ENCODE measurements around the gene CRCP. TPM values are rescaled to one million over a fixed set of nuclear protein-coding genes. Genes with fewer than 3 reads are reported as not detected.
"Not testable (repeated sequence)": the region's sequence is repeated elsewhere in the genome, so short reads cannot be mapped to it uniquely, and the experiment has no call there.

CRCP gene
- total RNA-seq, 4 donors from 2014 or later, result 20.6 to 48.6 (median 44.1) TPM

GRCh38 chr7:66119245-66119850, 4.7 kb downstream of the CRCP start:
- Histone ChIP-seq H3K36me3 (no peaks in the 10 kb centered on the region), H3K4me3 (no peak overlapping the region), H3K4me1 (peaks cover 21 to 48% (median 25%) of the 10 kb centered on the region in 4 donors), H3K27ac (no peak overlapping the region), H3K9me3 (no peaks in the 10 kb centered on the region), H3K27me3 (no peaks in the 10 kb centered on the region)
- WGBS, 2 donors (ENCODE audit: low coverage in 1 of 2), result 60 to 85% methylated on average over 1 to 4 of the region's 4 CpGs
- in situ Hi-C loops (cut with MboI; ENCODE audit: low pct_ligation_motif_present in 1 of 4, low pct_unique_long_range_greater_than_20kb in 1 of 4, low sequenced_read_pairs in 3 of 4) (no loop called here), intact Hi-C loops (cut with DNase I; ENCODE audit: low total_unique reads) (no loop called here)
- DNase-seq, result no peak
- no peak for TF ChIP-seq EP300 (IDR thresholded peaks at IDR 0.05; ENCODE audit: low read depth)
- no peak for TF ChIP-seq CTCF (IDR thresholded peaks at IDR 0.05)
- TF ChIP-seq POLR2AphosphoS5 (IDR thresholded peaks at IDR 0.05), result no peak
- no peak for TF ChIP-seq POLR2A (IDR thresholded peaks at IDR 0.05)

- TF ChIP-seq CTCF (IDR thresholded peaks at IDR 0.05), result no peak
- TF ChIP-seq POLR2A (IDR thresholded peaks at IDR 0.05), result no peak
- no peak for TF ChIP-seq EP300 (IDR thresholded peaks at IDR 0.05; ENCODE audit: low read depth)
- no peak for TF ChIP-seq POLR2AphosphoS5 (IDR thresholded peaks at IDR 0.05)
- in situ Hi-C loops (cut with MboI; ENCODE audit: low pct_ligation_motif_present in 1 of 4, low pct_unique_long_range_greater_than_20kb in 1 of 4, low sequenced_read_pairs in 3 of 4) (no loop called here), intact Hi-C loops (cut with DNase I; ENCODE audit: low total_unique reads) (no loop called here)
- H3K36me3 ChIP-seq, result no peaks in the 10 kb centered on the region
- DNase-seq, result no peak
- H3K4me1 ChIP-seq, result peaks cover 6 to 31% (median 16%) of the 10 kb centered on the region in 4 donors
- no peak overlapping the region for H3K27ac ChIP-seq
- no peak overlapping the region for H3K4me3 ChIP-seq
- H3K27me3 ChIP-seq, result no peaks in the 10 kb centered on the region
- WGBS, 2 donors (ENCODE audit: low coverage in 1 of 2), result 83 to 95% methylated on average over 1 to 9 of the region's 9 CpGs
- H3K9me3 ChIP-seq, result no peaks in the 10 kb centered on the region
Measured at GRCh38 chr7:66123175-66123528, 8.5 kb downstream of the CRCP start.

GRCh38 chr7:66124569-66124861, 9.9 kb downstream of the CRCP start:
- H3K36me3 ChIP-seq; intact Hi-C loops (cut with DNase I; ENCODE audit: low total_unique reads); in situ Hi-C loops (cut with MboI; ENCODE audit: low pct_ligation_motif_present in 1 of 4, low pct_unique_long_range_greater_than_20kb in 1 of 4, low sequenced_read_pairs in 3 of 4); H3K27me3 ChIP-seq; H3K4me3 ChIP-seq; DNase-seq; H3K9me3 ChIP-seq; H3K27ac ChIP-seq: not testable (repeated sequence)
- H3K4me1 ChIP-seq, result peaks cover 0 to 19% (median 9%) of the 10 kb centered on the region in 4 donors
- 83 to 85% methylated on average over 5 of the region's 5 CpGs for WGBS, 2 donors (ENCODE audit: low coverage in 1 of 2)

- in situ Hi-C loops (cut with MboI; ENCODE audit: low pct_ligation_motif_present in 1 of 4, low pct_unique_long_range_greater_than_20kb in 1 of 4, low sequenced_read_pairs in 3 of 4), result no loop called here
- TF ChIP-seq CTCF (IDR thresholded peaks at IDR 0.05), result no peak
- no peak for TF ChIP-seq EP300 (IDR thresholded peaks at IDR 0.05; ENCODE audit: low read depth)
- no peak for TF ChIP-seq POLR2AphosphoS5 (IDR thresholded peaks at IDR 0.05)
- no peak for TF ChIP-seq POLR2A (IDR thresholded peaks at IDR 0.05)
- Histone ChIP-seq H3K9me3 (no peaks in the 10 kb centered on the region), H3K27ac (no peak overlapping the region), H3K4me3 (no peak overlapping the region), H3K4me1 (peaks cover 0 to 19% (median 9%) of the 10 kb centered on the region in 4 donors), H3K27me3 (no peaks in the 10 kb centered on the region), H3K36me3 (peaks cover 0 to under 1% (median 0%) of the 10 kb centered on the region in 4 donors)
- no peak for DNase-seq
- intact Hi-C loops (cut with DNase I; ENCODE audit: low total_unique reads), result no loop called here
- WGBS, 2 donors (ENCODE audit: low coverage in 1 of 2), result 38 to 59% methylated on average over 3 to 4 of the region's 4 CpGs
Measured at GRCh38 chr7:66125052-66125694, 10.5 kb downstream of the CRCP start.

GRCh38 chr7:66125781-66126352, 11.2 kb downstream of the CRCP start:
- H3K36me3 ChIP-seq; H3K4me3 ChIP-seq; H3K27ac ChIP-seq; H3K9me3 ChIP-seq; in situ Hi-C loops (cut with MboI; ENCODE audit: low pct_ligation_motif_present in 1 of 4, low pct_unique_long_range_greater_than_20kb in 1 of 4, low sequenced_read_pairs in 3 of 4); intact Hi-C loops (cut with DNase I; ENCODE audit: low total_unique reads); H3K27me3 ChIP-seq; DNase-seq: not testable (repeated sequence)
- 73 to 86% methylated on average over 5 to 6 of the region's 6 CpGs for WGBS, 2 donors (ENCODE audit: low coverage in 1 of 2)
- H3K4me1 ChIP-seq, result peaks cover 0 to 19% (median 9%) of the 10 kb centered on the region in 4 donors

GRCh38 chr7:66127172-66127571, 12.5 kb downstream of the CRCP start:
- H3K4me3 ChIP-seq; H3K9me3 ChIP-seq; intact Hi-C loops (cut with DNase I; ENCODE audit: low total_unique reads); DNase-seq; H3K27ac ChIP-seq; H3K27me3 ChIP-seq; in situ Hi-C loops (cut with MboI; ENCODE audit: low pct_ligation_motif_present in 1 of 4, low pct_unique_long_range_greater_than_20kb in 1 of 4, low sequenced_read_pairs in 3 of 4): not testable (repeated sequence)
- WGBS, 2 donors (ENCODE audit: low coverage in 1 of 2), result 94% methylated on average over 3 of the region's 3 CpGs; no CpG with 5 or more reads in 1 of the 2 donors
- H3K4me1 ChIP-seq, result peaks cover 0 to 19% (median 9%) of the 10 kb centered on the region in 4 donors
- H3K36me3 ChIP-seq, result peaks cover 0 to 18% (median 8%) of the 10 kb centered on the region in 4 donors

Data from transverse colon (tissue), 4 donors.